D721Med (cell line): ENCODE data around the gene PTH2R.
"Not testable (repeated sequence)": the region's sequence is repeated elsewhere in the genome, so short reads cannot be mapped to it uniquely, and the experiment has no call there.

Source experiments
- DNase-seq: peaks from one replicate; pipeline ENCODE4 v3.0.0; 2011; ENCODE audit warnings: low spot score; ENCODE audit not compliant: insufficient read length
- FAIRE-seq: peaks from 2 replicates; lab custom pipeline; 2011; peaks lifted over from hg19 to GRCh38; lab: Jason Lieb, UNC
- CTCF ChIP-seq: IDR thresholded peaks from 2 replicates; pipeline ENCODE4 v1.5.1; 2012; ENCODE audit warnings: mild to moderate bottlenecking, control low read depth; ENCODE audit not compliant: insufficient read depth; ENCODE audit errors: missing control alignments

Gene PTH2R

GRCh38 chr2:208466920-208467298 is 60.3 kb downstream of the PTH2R start:
- DNase-seq (no peak), FAIRE-seq (no peak)
- TF ChIP-seq CTCF, result no peak

DNA sequence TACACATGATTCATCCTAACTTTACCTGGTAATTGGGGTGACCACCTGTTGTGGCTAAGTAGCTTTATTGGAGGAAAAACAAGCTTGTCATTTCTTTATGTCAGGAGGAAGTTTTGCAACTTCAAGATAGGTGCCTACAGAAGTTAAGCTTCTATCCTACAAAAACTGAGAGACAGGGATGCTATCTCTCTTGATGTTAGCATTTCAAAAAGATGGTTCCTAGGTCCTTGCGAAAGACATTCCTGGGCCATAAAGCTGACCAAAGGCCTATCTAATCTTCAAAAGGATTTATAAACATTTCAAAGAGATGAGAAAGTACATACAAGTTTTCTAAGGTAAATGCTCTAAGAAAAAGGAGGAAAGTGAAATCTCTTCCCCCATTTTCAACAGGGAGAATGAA is 61.0 kb downstream of the PTH2R start:
- FAIRE-seq, result no peak
- DNase-seq, result no peak
- TF ChIP-seq CTCF, result no peak

- no peak for TF ChIP-seq CTCF
Observed at GRCh38 chr2:208477741-208478140, 71.1 kb downstream of the PTH2R start.

DNA sequence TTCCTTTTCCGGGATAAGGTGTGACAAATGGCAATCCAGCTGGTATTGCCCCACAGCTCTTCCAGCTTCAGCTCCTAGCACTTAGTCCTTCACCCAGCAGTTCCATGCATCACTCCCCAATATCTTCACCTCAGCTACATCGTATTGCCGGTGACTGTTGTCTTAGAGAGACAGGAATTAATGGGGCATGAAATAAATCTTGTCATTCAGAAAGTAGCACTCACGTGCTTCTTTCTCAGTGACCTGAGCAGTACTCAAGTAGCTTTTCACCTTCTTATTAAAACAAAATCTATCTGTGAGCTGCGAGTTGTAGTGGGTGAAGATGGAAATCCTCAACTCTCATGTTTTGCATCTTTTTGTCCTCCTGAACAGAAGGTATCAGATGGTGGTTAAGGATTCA is 72.8 kb downstream of the PTH2R start:
- no peak for FAIRE-seq
- no peak for DNase-seq
- TF ChIP-seq CTCF, result no peak

More at GRCh38 chr2:208477741-208478140, 71.1 kb downstream of the PTH2R start:
- DNase-seq, result no peak
- FAIRE-seq, result no peak

DNA sequence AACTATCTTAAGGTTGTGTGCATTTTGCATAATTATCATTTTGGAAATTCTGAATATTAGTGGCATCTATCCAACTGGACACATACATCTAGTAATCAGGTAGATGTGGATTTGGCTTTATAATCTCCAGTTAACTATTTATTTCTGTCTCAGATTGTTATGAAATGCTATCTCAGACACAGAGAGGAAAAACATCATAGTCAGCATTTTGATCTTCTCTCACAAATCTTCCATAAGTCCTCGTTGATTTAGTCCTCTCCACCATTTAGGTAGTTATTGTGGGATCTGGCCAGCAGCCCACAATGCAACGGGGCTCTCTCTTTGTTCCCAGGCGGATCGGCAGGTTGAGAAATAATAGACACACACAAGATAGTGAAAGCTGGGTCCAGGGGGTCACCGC is 75.4 kb downstream of the PTH2R start:
- DNase-seq, FAIRE-seq: not testable (repeated sequence)

GRCh38 chr2:208482453-208483015 is 75.9 kb downstream of the PTH2R start:
- not testable (repeated sequence) for FAIRE-seq, DNase-seq

DNA sequence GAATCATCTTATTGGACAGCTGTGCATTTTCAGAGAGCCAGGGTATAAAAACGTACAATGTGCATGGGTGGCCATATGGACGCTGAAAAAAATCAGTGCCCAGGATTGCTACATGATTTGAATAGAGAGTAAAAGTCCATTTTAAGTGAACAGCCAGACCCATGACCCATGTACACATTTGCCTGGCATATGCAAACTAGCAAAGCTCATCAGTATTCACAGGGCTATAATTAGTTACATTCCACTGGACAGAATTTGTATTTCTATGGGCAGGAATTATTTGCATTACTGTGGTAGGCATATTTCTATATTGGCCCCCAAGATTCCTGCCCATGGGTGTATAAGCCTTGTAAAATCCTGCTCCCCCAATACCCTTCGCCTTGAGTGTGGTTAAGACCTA is 78.8 kb downstream of the PTH2R start:
- DNase-seq (no peak), FAIRE-seq (no peak)
- TF ChIP-seq CTCF, result no peak

GRCh38 chr2:208488686-208489564 is 82.3 kb downstream of the PTH2R start:
- TF ChIP-seq CTCF, result no peak
- FAIRE-seq, result no peak
- DNase-seq, result no peak
